GM18861 (cell line): ENCODE data around the gene GNB5.
A peak's percentile ranks its signal among the peaks of the same experiment; 100 is the strongest.

Experiments used
- ATAC-seq: cut with Tn5 transposase; IDR thresholded peaks from one replicate; pipeline ENCODE4 v1.9.1; 2021; ENCODE audit not compliant: unreplicated experiment

GNB5 gene

DNA sequence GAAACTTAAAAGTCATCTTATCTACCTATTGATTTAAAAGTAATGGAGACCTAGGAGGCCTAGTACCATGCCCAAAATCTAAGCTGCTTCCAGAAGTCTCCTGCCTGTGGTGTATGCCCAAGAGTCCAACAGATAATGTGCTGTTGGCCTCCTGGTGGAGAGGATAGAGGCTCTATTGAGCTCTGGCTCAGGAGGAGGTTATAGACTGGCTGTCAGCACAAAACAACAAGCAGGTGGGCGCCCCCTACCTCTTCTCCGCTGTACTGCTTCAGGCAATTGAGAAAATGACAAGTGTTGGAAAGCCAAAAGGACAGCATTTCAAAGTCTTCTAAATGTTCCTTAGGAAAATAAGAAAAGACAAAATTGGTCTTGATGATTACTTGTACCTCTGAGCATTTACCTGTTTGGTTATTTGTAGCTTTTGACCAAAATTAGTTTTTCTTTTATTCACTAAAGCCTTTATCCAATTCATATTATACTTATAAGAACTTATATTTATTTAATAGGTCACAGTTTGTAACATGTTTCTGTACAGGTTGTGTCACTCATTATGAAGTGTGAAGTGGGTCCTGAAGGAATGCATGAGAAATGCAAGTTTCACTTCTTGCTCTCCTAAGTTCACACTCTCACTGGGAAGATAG is 17.2 kb upstream of the GNB5 start:
- peak; percentile 68 for ATAC-seq

DNA sequence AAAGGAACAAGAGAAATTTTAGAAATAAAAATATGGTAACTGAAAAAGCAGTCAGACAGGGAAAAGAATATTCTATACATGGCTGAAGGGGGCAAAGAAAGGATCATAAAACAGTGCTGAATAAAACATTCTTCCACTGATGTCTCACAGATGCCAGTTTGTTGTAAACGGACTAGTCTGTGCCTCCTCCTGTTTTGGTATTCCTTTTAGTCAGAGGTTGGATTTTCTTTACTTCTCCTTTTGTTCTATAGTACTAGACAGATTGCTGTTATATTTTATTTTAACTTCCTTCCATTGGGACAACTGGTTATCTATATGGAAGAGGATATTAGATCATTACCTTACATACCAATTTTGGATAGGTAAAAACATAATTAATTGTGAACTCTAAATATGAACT is 16.0 kb upstream of the GNB5 start:
- ATAC-seq, result no peak

DNA sequence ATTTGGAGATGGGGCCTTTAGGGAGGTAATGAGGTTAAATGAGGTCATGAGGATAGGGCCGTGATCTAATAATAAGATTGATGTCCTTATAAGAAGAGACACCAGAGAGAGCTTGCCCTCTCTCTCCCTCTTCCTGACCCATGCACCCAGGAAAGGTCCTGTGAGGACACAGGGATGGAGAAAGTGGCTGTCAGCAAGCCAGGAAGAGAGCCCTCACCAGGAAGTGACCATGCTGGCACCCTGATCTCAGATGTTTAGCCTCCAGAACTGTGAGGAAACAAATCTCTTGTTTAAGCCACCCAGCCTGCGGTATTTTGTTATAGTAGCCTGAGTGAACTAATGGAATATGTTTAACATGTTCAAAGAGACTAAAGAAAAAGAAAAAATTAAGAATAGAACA is 15.3 kb upstream of the GNB5 start:
- no peak for ATAC-seq

DNA sequence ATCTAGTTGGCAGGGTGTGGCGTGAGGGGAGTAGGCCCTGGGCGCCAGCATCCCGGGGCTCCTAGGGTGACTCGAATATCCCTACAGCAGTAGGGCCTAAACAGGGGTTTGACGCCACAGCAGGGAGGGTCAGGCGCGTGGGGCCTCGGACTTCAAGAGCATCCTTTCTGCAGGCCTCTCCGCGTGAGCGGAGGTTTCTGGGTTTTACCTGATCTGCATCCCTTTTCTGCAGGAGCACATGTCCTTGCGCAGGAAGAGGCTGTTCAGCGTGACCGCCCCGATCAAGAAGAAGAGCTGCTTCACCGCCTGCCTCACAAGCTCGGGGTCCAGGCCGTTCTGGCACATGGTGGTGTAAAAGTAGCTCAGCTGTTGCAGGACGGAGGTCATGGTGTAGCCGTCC is 13.5 kb upstream of the GNB5 start:
- no peak for ATAC-seq

DNA sequence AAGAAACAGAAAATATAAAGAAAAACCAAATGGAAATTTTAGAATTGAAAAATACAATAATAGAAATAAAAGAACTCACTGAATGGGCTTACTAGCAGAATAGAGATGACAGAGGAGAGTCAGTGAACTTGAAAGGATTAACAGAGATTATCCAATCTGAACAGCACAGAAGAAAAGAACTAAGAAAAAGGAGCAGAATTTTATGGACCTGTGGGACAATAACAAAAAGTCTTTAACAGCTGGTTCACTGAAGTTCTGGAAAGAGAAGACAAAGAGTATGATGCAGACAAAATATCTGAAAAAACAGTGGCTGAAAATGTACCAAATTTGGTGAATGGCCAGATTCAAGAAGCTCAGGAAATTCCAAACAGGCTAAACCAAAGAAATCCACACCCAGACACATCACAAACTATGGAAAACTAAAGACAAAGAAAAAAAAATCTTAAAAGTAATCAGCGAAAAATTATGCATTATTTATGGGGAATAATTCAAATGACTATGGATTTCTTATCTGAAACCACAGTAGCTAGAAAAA is 9.7 kb upstream of the GNB5 start:
- ATAC-seq, result no peak

DNA sequence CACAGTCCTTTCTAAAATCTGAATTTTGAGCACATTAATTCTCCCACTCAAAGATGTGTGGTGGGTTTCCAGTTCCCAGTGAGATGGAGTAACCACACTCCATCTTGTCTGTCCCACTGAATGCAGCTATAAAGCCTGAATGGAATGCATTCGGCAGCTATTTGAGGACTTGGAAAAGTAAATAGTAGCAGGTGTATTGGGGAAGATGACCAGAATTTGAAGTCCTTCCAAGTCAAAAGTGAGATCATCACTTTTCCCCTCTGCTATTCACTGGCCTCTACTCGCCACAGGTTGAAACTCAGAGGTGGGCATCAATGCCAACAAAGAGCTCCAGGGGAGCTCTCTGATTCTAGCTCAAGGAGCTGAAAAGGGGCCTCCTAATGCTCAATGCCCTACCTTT is 8.1 kb upstream of the GNB5 start:
- no peak for ATAC-seq

DNA sequence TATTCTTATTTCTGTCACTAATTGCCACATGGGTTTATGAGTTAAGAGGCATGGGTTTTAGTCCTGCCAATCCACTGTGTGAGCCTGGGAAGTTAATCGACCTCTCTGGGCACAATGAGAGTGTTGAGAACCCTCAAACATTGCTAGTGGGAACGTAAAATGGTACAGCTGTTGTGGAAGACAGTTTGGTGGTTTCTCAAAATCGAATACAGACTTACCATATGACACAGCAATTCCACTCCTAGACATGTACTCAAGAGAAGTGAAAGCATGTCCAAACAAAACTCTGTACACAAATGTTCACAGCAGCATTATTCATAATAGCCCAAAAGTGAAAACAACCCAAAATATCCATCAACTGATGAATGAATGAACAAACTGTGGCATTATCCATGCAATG is 5.7 kb upstream of the GNB5 start:
- no peak for ATAC-seq

DNA sequence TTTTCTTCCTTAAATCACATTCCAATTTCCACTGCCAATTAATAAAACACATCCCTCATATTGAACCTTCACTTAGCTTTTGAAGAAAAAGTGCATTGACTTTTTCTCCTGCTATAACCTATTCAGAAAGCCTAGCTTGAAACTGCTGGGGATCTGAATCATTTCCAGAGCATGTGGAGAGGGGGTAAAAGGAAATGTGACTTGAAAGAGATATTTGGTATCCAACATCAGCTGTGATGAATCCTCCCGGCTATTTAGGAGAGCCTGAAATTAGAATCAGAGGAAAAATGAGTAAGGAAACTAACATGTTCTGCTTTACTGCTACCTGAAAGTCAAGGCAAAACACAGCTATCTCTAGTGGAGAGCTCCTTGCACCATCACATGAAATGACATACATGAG is 2.6 kb upstream of the GNB5 start:
- no peak for ATAC-seq

DNA sequence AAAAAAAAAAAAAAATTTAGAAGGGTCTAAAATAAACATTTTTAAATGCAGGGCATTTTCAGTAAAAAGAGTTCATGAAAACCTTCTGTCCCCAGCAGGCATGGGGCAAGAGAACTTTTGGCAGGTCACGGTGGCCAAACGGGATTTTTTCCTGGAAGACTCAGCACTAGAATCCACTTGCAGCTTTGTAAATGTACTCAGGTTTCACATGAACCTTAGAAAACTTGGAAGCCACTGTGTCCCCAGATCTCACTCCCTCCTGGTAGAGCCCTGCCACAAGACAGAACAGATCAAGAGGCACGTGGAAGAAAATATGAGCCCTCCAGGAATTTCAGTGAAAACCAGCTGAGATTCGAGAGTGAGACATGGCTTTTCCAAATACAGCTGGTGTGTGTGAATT is 2.1 kb upstream of the GNB5 start:
- no peak for ATAC-seq

DNA sequence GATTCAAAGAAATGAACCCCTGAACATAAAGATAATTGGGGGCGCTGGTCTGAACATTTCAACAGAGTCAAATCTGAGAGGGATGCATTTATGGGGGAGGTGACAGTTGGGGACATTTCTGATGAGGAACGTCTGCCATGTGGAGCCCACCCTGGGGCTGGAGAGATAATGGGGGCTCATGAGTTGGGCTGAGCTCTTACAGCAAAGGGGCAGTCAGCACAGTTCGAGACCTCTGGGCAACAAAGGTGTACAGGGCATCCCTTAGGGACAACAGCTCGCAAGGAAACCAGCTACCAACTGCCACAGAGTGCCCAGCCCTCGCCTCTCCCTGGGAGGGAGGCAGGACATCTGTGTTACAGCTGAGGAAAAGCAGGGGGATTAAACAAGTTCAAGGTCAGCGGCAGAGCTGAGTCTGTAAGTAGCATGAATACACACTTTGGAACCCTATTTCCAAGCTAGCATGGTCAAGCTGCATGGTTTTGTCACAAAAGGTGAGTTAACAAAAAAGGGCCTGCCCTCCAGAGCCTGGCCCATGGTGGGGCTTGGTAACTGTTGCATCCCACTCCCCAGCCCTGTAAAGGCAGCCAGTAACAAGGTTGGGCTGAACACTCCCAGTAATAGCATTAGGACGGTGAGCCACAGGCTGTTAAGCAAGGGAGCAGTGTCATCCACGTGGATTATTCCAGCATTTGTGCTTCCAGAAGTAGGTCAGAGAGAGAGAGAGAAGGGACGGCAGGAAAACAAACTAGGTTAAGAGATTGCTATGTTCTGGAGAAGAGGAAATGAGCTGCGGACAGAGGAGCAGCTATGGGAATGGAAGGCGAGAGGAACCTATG is 4.3 kb downstream of the GNB5 start:
- ATAC-seq, result no peak

DNA sequence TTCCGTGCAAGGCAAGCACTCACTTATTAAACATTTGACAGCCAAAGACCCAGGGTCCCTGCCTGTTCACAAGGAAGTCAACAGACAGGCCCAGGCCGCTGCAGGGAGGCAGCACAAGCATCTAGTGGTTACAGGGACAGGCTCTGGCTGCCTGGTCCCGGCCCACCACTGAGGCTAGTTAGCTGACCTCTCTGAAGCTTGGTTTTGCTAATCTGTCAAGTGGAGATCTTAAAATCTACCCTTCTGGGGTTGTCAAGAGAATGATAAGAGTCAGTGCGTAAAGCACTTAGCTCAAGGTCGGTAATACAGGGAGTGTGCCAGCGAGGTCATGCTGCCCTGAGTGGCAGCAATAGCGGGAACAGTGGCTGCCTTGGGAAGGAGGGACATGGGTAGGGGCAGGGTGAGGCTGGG is 6.0 kb downstream of the GNB5 start:
- no peak for ATAC-seq

DNA sequence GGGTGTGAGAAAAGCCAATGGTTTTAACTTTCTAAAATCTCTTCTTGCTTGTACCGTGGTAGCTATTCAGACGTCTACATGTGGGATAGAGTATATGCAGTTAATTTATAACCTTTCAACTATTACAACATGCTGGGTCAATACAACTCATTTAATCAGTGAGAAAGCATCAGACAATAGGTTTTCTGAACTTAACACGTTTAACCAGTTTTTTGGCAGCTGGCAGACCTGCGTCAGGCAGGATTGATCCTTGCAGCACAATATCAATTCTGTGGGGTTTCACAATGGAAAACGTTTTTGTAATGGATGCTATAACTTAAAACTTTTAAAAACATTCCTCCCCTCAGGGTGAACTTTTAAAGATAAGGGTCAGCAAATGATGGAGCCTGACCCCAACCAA is 6.5 kb downstream of the GNB5 start:
- ATAC-seq, result no peak

DNA sequence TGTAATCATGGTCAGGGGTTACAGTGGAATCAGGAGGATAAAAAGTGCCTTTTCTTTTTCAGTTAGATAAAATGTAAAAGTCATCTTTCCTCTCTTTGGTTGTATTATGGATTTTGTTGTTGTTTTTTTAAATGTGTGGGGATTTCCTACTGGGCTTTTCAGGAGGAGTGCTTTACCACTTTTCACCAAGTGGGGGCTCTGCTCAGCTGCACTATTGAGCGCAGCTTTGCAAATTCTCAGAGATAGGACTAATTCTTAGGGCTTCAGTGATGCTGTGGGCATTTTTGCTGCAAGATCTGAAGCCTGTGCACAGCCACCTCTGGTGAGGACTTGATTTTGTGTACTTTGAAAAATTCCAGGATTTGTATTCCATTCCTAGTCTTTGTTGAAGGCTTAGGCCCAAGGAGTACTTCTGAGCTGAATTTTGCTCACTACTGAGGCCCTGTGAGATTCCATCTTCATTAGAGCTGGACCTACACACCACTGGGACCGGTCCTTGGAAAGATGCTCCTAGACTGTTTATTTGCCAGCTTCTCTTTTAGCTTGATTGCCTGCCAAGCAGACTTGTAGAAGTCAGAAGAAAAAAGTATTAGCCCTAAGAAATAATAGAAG is 7.5 kb downstream of the GNB5 start:
- ATAC-seq, result no peak

DNA sequence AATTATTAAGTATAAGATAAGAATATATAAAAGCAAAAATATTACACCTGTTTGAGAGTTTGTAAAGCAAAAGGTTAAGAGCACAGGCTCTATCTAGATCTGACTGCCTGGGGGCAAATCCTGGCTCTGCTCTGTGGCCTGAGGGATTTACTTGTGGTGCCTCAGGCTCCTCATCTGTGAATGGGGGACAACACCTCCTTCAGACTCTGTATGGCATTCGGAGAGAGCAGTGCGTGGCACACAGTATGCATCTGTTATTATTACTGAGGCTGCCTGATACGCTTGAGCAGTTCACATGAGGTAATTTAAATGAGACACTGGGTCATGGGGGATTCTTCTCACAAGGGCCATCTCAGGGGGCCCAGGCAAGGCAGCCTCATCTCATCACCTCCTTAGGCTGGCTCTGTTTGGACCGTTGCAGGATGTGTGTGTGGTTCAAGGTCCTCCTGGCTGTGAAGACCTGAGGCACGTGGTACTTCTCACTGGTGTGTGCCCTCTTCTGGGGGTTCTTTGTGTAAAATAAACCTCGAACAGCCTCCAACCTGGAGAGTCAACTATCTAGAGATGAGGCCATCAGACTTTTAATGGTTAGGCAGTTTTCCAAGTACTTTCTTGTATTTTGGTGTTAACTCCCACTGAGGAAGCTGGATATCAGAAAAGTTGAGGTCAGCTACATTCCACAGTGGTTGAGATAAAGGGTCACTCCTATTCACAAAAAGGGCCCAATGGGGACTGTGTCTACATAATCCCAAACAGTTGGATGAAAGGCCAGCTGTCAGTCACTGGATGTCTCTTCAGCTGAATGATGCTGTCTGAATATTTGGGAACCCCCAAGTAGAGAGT is 9.0 kb downstream of the GNB5 start:
- ATAC-seq, result no peak

DNA sequence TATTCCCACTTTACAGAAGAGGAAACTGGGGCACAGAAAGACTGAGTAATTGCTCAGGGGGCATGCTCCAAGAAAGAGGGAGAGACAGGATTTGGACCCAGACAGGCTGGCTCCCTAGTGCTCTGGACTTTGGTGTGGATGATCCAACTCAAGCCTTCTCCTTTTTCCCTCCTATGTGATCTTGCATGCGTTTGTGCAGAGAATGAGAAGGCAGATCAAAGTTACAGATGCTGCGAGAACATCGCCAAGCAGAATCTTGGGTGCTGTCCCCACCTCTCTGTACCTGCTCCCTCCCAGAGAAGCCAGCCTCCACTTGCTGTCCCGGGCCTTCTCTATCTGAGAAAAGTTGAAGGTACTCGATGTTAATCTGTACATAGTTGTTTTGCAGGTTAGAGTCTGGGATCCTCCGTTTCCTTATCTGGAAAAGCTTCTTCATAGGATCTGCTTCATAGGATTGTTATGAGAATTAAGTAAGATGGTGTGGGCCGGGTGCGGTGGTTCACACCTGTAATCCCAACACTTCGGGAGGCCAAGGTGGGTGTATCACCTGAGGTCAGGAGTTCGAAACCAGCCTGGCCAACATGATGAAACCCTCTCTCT is 10.2 kb downstream of the GNB5 start:
- ATAC-seq, result no peak

DNA sequence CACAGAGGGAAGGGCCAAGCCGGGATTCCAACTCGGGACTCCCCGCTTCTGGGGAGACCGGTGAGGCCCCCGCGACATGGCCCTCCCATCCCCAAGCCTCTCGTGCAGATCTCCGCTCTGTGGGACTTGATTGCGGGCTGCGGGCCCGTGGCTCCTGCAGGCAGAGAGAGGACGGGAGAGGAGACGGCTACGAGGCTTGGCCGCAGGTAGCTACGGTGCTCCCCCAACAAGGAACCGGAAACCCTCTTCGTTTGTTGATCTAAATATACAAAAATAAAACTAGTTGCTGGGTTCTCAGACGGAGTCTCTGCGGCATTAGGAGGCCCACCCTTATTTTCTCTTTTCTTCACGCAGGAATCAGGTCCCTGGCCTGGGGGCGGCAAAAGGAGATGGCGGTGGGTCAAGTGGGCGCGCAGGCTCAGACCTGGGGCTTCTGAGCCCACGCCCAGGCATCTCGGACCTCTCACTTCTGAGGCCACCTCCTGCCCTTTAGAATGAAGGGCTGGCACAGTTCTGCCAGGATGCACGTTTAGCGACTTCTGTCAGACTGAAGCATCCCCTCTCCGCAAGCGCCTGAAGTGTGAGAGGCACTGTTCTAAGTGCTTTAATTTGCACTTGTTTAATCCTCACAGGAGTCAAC is 10.9 kb downstream of the GNB5 start:
- peak; percentile 19 for ATAC-seq

DNA sequence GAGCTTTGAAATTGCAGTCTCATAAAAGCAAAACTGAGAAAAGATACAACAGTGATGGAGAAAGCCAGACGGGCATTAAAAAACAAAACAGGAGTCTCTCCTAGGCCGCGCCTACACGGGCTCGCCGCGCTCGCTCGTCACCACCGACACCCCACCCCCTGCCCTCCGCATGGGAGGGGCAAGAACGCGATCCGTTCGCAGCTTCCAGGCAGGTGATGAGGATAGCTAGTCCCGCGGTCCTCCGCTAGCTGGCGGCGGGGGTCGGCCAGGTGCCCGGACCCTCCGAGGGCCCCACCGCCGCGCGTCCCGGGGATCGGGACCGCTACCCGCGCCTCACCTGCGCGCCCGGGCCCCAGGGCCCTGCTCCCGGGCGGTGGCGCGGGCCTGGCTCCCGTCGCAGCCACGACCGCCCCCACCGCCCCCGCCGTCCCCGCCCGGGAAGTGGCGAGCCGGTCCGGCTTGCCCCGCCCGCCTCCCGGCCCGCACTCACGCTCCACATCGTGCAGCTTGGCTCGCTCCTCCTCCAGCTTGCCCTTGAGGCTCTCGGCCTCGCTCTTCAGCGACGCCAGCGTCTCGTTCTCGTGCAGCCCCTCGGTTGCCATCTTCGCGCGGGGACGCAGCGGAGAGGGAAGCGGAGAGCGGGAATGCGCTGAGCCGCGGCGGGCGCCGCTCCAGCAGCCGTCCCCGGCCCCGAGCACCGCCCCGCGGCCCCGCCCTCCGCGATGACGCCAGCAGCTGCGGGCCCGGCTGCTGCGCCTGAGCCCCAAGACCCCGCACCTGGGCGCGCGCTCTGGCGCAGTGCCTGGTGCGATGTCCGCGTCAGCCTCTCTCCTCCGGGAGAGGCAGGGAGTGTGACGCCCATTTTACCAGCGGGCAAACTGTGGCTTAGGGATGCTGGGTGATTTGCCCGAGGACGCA is 11.7 kb downstream of the GNB5 start:
- ATAC-seq, result peak; percentile 83

DNA sequence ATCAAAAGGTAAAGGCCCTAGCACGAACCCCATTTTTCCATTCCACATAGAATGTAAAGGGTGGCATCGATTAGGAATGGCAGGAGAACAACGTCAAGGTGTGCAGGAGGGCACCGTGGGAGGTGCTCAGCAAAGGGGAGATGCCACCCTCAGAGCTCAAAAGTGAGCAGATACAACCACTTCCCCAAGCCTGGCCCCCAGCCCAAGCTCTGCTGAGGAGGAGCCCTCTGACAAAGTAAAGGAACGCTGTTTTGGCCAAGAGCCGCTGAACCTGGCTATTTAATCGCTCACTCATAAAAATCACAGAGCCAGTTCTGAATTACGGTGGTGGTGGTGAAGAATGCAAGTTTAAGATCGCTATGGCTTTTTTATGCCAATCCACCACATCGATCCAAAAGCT is 12.4 kb downstream of the GNB5 start:
- no peak for ATAC-seq

DNA sequence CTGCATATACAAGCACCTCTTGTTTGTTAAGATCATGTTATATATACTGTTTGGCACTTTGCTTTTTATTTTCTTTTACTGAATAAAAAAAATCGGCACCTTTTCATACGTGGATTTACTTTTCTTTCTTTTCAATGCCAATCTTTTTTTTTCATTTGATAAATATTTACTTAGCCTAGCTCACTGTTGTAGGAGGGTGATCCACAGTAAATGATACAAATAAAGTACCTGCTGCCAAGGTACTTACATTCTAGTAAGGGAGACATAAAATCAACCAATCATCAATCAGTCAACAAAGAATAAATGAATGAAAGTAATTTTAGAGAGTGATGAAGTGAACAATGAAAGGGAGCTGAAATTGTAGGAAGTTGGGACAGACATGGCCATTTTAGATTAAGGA is 18.3 kb downstream of the GNB5 start:
- ATAC-seq, result no peak
